ENCODE measurements around the gene CACNB2. TPM values are rescaled to one million over a fixed set of nuclear protein-coding genes. Genes with fewer than 3 reads are reported as not detected.

CACNB2 gene
- total and polyA plus RNA-seq, 2 donors (not counting 3 experiments of a cell fraction or from before 2014, with no cell fraction given), result not detected

GRCh38 chr10:18136073-18136791 lies 4.0 kb upstream of the CACNB2 start:
- Histone ChIP-seq H3K9me3 (replicated peaks; ENCODE audit: control insufficient read depth, insufficient read depth, low read length) (no peaks in the 10 kb centered on the region), H3K4me1 (ENCODE audit: control insufficient read depth, extremely low read depth, insufficient read depth, low read length) (no peaks in the 10 kb centered on the region), H3K36me3 (ENCODE audit: control insufficient read depth in 2 of 2, extremely low read depth in 1 of 2, insufficient read depth in 2 of 2, low read length in 2 of 2) (no peaks in the 10 kb centered on the region), H3K79me2 (ENCODE audit: control insufficient read depth, insufficient read depth, low read length) (no peaks in the 10 kb centered on the region), H3K27ac (ENCODE audit: insufficient read depth, low read depth, low read length) (no peak overlapping the region), H3K4me2 (ENCODE audit: insufficient read depth, low read length) (no peak overlapping the region), H3K9me1 (replicated peaks; ENCODE audit: control insufficient read depth, extremely low read depth, insufficient read depth, low read length) (no peaks in the 10 kb centered on the region), H2AFZ (ENCODE audit: low read depth, low read length) (no peak overlapping the region), H3K4me3 (replicated peaks in 1 of 3; ENCODE audit: insufficient read depth in 1 of 3, low read depth in 1 of 3, low read length in 3 of 3) (no peak overlapping the region), H3K9ac (replicated peaks; ENCODE audit: extremely low read depth, insufficient read depth, low read length) (no peak overlapping the region), H4K20me1 (replicated peaks; ENCODE audit: control insufficient read depth, extremely low read depth, insufficient read depth, low read length) (no peaks in the 10 kb centered on the region), H3K27me3 (ENCODE audit: control insufficient read depth in 2 of 2, insufficient read depth in 2 of 2, low read length in 2 of 2) (peaks cover 16 to 21% of the 10 kb centered on the region in 2 experiments)
- POLR2A ChIA-PET, result no interaction called here
- dilution Hi-C loops (cut with MboI; ENCODE audit: extremely low pct_ligation_motif_present, low sequenced_read_pairs), result no loop called here
- BruUV-seq (replicated peaks), result no TSS peak
- TF ChIP-seq MAX (IDR thresholded peaks at IDR 0.05; ENCODE audit: insufficient read depth, insufficient read length), result no peak
- TF ChIP-seq CTCF (IDR thresholded peaks at IDR 0.05; ENCODE audit: extremely low read depth in 1 of 2, insufficient read depth in 1 of 2, low read depth in 1 of 2, low read length in 2 of 2), result no peak
- TF ChIP-seq MYC (IDR thresholded peaks at IDR 0.05; ENCODE audit: low read depth, low read length), result no peak
- TF ChIP-seq FOS (IDR thresholded peaks at IDR 0.05; ENCODE audit: borderline replicate concordance, insufficient read depth, low read length), result no peak
- TF ChIP-seq POLR2A (IDR thresholded peaks at IDR 0.05; ENCODE audit: low read depth, low read length), result no peak
- TF ChIP-seq EZH2 (IDR thresholded peaks at IDR 0.05; ENCODE audit: borderline replicate concordance, low read depth, low read length, severe bottlenecking), result no peak
- TF ChIP-seq POLR2AphosphoS5 (IDR thresholded peaks at IDR 0.05; ENCODE audit: insufficient read depth, low read depth, low read length), result no peak
- TF ChIP-seq JUN (IDR thresholded peaks at IDR 0.05; ENCODE audit: borderline replicate concordance, insufficient read depth, insufficient read length, low read depth), result no peak
- no peak for TF ChIP-seq GATA2 (IDR thresholded peaks at IDR 0.05; ENCODE audit: insufficient read depth, insufficient read length, low read depth, low read length)
- no peak for DNase-seq (ENCODE audit: low read depth, low spot score)
- no peak for FAIRE-seq
- intact Hi-C loops (cut with micrococcal nuclease), result no loop called here
- CTCF ChIA-PET, result no interaction called here

Data from endothelial cell of umbilical vein (primary cell).